A172 (cell line): ENCODE measurements around the gene MAVS. TPM values are rescaled to one million over a fixed set of nuclear protein-coding genes. Genes with fewer than 3 reads are reported as not detected.
"Not testable (repeated sequence)": the region's sequence is repeated elsewhere in the genome, so short reads cannot be mapped to it uniquely, and the experiment has no call there.

Source experiments
- DNase-seq: peaks from one replicate; pipeline ENCODE4 v3.0.0-alpha.2; 2015; ENCODE audit warnings: low spot score
- total RNA-seq: library from RNA; depleted of rRNA; stranded (reverse); fragments of >200 nt; shearing (Covaris generic); gene quantifications from 2 replicates; pipeline ENCODE4 v1.2.3, GENCODE V29; 2014

Gene MAVS
- total RNA-seq, 1 experiment from 2014 or later: 23.9 TPM

DNA sequence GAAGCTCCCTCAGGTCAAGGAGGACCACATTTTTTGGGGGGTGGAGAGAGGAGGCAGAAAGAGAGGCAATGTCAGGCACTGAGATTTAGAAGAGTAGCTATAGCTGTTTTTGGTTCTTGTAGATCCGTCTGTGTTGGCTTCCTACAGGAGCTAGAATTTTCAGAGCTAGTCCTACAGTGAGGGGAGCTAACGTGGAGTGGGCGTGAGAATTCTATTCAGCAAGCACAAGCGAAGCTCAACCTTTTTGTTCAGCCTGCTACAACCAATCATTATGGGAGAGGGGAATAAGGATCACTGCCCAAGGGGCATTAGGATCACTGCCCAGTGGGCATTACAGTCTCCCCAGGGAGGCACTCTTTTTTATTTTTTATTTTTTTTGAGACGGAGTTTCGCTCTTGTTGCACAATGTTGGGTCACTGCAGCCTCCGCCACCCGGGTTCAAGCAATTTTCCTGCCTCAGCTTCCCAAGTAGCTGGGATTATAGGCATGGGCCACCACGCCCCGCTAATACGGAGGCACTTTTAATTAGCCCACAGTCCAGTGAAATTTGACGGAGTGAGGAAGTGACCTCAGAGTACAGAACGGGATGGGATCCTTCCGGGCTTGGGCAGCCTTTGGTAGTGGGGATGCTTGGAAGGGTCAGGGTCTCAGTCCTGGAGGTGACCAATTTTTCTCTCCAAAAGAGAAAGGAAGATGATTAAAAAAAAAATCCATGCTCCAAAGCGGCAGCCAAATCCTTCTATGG, 41.4 kb downstream of the MAVS start:
- no peak for DNase-seq

DNA sequence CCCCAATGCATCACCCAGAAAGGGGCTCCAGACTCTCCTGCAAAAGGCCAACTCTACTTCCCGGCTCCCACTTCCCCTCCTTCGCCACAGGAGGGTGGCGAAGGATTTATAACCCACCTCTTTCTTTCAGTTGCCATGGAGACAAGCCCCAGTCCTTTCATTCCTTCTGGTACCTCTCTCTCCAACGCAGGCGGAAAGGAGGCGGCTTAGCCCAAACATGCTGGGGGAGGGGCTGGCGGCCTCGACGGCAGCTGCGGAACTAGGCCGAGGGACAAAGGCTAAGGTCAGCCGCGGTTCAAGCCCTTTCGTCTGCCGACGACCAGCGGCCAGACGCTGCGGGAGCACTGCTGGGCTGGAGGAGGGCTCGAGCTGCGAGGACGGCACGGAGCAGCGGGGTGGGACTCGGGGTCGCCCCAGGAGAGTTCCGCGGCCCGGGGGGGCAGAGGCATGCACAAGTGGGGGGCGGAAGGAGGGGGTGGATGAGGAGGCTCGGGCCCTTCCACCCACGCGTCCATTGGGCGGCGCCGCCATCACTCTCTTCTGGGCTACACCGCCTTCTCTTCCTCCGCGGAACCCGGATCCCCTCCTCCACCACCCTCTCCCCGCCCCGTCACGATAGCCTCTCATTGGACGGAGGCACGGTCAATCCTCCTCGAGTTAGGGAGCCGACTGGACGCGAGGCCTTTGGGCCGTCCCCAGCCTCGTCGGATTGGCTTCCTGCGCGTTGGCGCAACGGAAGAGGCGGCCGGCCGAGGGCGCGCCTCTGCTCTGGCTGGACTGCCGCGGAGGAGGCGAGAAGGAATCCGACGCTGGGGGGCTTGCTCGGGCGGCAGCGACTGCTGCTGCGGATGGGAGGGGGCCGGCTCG, 42.2 kb downstream of the MAVS start, which contains the start of gene PANK2:
Gene PANK2 (plus strand): TSS at position 766 of the 867 bp plus-strand sequence.
- DNase-seq: peak; percentile 98

- peak; percentile 39 for DNase-seq
Observed at GRCh38 chr20:3889489-3890397, 43.1 kb downstream of the MAVS start.

DNA sequence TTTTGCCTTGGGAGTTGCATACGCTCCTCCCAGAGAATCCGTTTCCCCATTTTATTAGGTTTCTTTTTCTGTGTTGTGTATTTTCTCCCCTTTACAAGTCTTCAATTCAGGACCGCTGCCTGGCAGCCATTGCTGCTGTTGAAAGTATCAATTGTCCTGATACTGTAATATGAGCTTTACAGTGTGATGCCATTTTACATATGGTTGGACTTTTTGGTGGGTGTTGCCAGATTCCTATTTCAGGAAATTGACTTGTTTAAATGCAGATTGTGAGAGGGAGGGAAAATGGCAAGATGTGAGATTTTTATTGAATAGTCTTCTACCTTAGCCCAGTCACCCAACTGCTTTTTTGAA, 43.7 kb downstream of the MAVS start:
- no peak for DNase-seq

- no peak for DNase-seq
Observed at GRCh38 chr20:3890999-3891929, 44.6 kb downstream of the MAVS start.

GRCh38 chr20:3894796-3895195, 48.2 kb downstream of the MAVS start:
- DNase-seq: no peak

DNA sequence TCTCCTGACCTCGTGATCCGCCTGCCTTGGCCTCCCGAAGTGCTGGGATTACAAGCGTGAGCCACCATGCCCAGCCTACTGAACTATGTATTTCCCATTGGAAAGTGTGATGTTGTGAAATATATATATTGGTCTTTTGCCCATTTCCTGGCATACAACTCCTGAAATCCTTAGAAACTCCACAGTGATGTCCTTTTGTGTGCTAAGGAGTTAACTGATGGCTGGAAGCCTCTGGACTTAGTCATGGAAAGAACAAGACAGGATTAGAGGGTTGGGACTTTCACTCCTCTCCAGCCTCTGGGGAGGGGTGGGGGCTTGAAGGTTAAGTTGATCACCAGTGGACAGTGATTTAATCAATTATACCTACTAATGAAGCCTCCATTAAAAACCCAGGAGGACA, 49.7 kb downstream of the MAVS start:
- no peak for DNase-seq

GRCh38 chr20:3896853-3897583, 50.4 kb downstream of the MAVS start:
- DNase-seq: no peak

GRCh38 chr20:3898181-3898580, 51.5 kb downstream of the MAVS start:
- DNase-seq: not testable (repeated sequence)

- DNase-seq: no peak
Observed at GRCh38 chr20:3898639-3899038, 52.0 kb downstream of the MAVS start.

DNA sequence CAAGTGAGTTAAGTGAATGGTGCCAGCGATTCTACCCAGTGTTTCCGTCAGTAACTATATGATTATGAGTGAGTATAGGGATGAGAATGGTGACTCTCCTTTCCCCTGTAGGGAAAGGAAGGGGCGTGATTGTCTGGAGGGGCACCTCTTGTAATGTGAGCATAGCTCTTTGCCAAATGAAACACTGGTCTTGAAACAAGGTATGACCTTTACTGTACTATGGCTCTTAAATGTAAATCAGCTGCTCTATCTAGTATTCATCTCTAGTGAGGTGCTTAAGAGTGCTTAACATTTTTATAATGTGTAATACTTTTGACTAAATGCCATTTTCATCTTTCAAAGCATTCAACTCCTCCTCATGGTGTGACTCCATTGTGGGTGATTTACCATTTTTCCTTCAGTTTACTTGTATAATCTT, 53.6 kb downstream of the MAVS start:
- DNase-seq: no peak

GRCh38 chr20:3901028-3901705, 54.5 kb downstream of the MAVS start:
- no peak for DNase-seq

DNA sequence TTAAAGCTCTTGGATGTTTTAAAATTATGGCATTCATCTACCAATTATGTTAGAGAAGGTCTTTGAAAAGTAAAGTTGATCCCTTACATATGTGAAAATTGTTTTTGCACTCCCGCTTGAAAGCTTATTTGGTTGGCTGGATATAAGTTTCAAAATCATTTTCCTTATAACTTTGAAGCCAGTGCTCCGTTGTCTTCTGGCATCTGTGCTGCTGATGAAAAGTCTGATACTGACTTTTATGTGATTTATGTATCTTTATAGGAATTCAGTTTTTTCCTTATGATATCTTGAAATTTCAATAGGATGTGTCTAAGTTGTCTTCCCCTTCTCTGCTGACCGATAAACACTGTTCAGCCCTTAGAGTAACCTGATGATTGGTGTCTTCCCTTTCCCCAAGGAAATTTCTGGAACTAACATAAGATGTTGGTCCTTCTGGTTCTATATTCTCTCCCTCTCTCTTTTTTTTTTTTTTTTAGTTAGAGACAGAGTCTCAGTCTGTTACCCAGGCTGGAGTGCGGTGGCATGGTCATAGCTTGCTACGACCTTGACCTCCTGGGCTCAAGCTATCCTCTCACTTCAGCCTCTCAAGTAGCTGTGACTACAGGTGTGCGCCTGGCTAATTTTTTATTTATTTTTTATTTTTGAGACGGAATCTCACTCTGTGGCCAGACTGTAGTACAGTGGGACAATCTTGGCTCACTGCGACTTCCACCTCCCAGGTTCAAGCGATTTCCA, 55.2 kb downstream of the MAVS start:
- no peak for DNase-seq

- no peak for DNase-seq
Observed at GRCh38 chr20:3902446-3902845, 55.8 kb downstream of the MAVS start.

- DNase-seq: no peak
Observed at GRCh38 chr20:3904224-3904623, 57.6 kb downstream of the MAVS start.

DNA sequence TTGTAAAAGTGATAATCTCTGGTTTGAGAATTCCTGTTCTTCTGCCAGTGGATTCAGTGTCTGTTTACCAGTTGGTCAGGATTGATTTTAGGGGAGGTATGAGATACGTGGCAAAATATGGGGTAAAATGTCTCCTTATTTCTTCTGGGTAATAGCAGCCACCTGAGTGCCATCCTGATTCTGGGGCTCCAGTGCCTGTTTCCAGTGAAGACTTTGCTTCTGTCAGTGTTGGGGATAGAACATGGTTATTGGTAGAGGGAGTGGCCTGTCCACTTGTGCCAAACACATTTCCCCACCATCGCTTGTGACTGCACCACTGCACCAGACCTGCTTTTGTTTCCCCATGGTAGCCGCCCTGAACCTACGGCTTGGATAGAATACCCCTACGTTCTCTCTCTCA, 58.2 kb downstream of the MAVS start:
- no peak for DNase-seq

DNA sequence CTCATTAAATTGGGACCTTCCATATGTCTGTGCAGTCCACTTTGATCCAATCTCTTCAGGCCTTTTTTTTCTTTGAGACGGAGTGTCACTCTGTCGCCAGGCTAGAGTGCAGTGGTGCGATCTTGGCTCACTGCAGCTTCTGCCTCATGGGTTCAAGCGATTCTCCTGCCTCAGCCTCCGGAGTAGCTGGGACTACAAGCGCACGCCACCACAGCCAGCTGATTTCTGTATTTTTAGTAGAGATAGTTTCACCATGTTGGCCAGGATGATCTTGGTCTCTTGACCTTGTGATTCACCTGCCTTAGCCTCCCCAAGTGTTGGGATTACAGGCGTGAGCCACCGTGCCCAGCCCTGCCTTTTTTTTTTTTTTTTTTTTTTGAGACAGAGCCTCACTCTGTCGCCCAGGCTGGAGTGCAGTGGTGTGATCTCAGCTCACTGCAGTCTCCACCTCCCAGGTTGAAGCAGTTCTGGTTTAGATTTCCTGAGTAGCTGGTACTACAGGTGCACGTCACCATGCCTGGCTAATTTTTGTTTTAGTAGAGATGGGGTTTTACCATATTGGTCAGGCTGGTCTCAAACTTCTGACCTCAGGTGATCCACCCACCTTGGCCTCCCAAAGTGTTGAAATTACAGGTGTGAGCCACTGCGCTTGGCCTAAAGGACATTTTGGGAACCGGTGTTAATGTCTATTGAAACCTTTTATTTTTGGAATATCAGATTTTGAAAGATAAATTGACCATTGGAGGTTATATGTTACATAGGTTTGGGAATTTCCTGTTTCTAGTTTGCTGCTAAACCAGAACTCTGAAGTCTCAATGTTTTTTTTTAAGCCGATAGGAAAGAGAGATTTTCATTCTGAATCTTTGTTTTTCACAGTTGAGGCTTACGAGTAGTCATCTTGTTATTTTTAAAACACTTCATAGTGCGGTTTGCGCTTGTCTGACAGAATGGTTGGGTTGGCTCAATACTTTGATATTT, 60.4 kb downstream of the MAVS start:
- DNase-seq: not testable (repeated sequence)

- DNase-seq: no peak
Observed at GRCh38 chr20:3908667-3909066, 62.0 kb downstream of the MAVS start.
